Mesothelial cell of epicardium (in vitro differentiated cells): ENCODE results near the gene PPP3CA. TPM values are rescaled to one million over a fixed set of nuclear protein-coding genes. Genes with fewer than 3 reads are reported as not detected.

Source experiments
- DNase-seq, 2 experiments: peaks; one replicate each; pipeline ENCODE4 v3.0.0; 2021; ENCODE audit warnings: low spot score in 2 of 2; ENCODE audit not compliant: unreplicated experiment in 2 of 2
- H3K27ac Mint-ChIP-seq: 2 replicates; pipeline ENCODE4 v1.8.0; 2021; ENCODE audit warnings: mixed read lengths
- H3K27me3 Mint-ChIP-seq: 2 replicates; pipeline ENCODE4 v1.8.0; 2021; ENCODE audit warnings: low read depth, mixed read lengths
- H3K36me3 Mint-ChIP-seq: 2 replicates; pipeline ENCODE4 v1.8.0; 2021; ENCODE audit warnings: mixed read lengths
- H3K4me1 Mint-ChIP-seq: 2 replicates; pipeline ENCODE4 v1.8.0; 2021; ENCODE audit warnings: mixed read lengths
- H3K4me3 Mint-ChIP-seq: 2 replicates; pipeline ENCODE4 v1.8.0; 2021; ENCODE audit warnings: mild to moderate bottlenecking, moderate library complexity, mixed read lengths
- H3K9me3 Mint-ChIP-seq: 2 replicates; pipeline ENCODE4 v1.8.0; 2021; ENCODE audit warnings: mixed read lengths
- total RNA-seq: library from RNA; stranded (reverse); gene quantifications from 3 replicates; pipeline ENCODE4 v1.2.1, GENCODE V29; 2021
- TF ChIP-seq, protein P1 (sequence below): fragments of 200-600 bp; sonication (generic); IDR thresholded peaks from one replicate; pipeline ENCODE4 v1.5.0; 2021; ENCODE audit warnings: antibody characterized with exemption; ENCODE audit not compliant: unreplicated experiment

PPP3CA gene
- total RNA-seq, 1 donor from 2014 or later = 23.5 TPM

- Mint-ChIP-seq H3K4me1 (peaks cover 17% of the 10 kb centered on the region), H3K4me3 (no peak overlapping the region), H3K9me3 (no peaks in the 10 kb centered on the region), H3K27ac (no peak overlapping the region), H3K36me3 (no peaks in the 10 kb centered on the region), H3K27me3 (no peaks in the 10 kb centered on the region)
- DNase-seq = no peak
- TF ChIP-seq, protein P1, sequence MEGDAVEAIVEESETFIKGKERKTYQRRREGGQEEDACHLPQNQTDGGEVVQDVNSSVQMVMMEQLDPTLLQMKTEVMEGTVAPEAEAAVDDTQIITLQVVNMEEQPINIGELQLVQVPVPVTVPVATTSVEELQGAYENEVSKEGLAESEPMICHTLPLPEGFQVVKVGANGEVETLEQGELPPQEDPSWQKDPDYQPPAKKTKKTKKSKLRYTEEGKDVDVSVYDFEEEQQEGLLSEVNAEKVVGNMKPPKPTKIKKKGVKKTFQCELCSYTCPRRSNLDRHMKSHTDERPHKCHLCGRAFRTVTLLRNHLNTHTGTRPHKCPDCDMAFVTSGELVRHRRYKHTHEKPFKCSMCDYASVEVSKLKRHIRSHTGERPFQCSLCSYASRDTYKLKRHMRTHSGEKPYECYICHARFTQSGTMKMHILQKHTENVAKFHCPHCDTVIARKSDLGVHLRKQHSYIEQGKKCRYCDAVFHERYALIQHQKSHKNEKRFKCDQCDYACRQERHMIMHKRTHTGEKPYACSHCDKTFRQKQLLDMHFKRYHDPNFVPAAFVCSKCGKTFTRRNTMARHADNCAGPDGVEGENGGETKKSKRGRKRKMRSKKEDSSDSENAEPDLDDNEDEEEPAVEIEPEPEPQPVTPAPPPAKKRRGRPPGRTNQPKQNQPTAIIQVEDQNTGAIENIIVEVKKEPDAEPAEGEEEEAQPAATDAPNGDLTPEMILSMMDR = no peak
Observed at GRCh38 chr4:101287324-101287723, 60.0 kb downstream of the PPP3CA start.

DNA sequence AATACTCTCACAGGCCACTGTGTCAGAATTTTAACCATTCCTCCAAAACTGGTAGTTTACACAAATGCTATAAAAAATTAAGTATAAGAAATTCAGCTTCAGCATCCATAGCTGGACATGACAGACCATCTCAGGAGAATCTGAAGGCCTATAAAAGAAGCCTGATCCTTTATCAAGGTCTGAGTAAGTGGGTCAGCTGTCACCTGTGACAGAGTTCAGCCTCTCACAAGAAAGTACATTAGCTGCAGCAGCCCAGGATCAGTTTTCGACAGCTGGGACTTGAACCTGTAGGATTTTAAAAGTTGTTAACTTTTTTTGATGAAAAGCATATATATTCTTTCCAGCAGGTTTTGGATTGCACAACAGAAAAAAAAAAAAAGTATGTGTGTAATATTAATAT, 60.7 kb downstream of the PPP3CA start:
- no peaks in the 10 kb centered on the region for H3K36me3 Mint-ChIP-seq
- H3K27me3 Mint-ChIP-seq = no peaks in the 10 kb centered on the region
- H3K4me1 Mint-ChIP-seq = peaks cover 17% of the 10 kb centered on the region
- DNase-seq = no peak
- TF ChIP-seq, protein P1 = no peak
- H3K27ac Mint-ChIP-seq = no peak overlapping the region
- no peaks in the 10 kb centered on the region for H3K9me3 Mint-ChIP-seq
- H3K4me3 Mint-ChIP-seq = no peak overlapping the region

- Mint-ChIP-seq H3K4me1 (peaks cover 17% of the 10 kb centered on the region), H3K36me3 (no peaks in the 10 kb centered on the region), H3K27ac (no peak overlapping the region), H3K4me3 (no peak overlapping the region), H3K9me3 (no peaks in the 10 kb centered on the region), H3K27me3 (no peaks in the 10 kb centered on the region)
- no peak for DNase-seq
- TF ChIP-seq, protein P1 = no peak
Observed at GRCh38 chr4:101285985-101286384, 61.3 kb downstream of the PPP3CA start.

DNA sequence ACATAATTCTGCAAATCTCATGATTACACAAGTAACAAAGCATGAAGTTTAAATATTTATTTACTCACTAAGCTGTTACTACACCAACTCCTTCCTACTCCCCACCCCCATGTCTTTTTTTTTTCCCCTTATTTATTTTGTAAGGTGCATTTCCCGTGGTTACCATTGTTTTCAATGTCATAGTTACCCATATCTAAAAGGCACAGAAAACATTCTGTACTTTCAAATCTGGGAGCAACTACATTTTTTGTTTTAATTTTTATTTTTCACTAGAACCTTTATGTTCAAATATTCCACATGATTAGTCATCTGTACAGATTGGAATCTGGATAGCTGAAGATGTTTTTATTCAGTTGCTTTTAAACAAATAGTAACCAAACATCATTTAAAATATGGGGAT, 62.8 kb downstream of the PPP3CA start:
- no peak overlapping the region for H3K4me3 Mint-ChIP-seq
- TF ChIP-seq, protein P1 = no peak
- no peak overlapping the region for H3K27ac Mint-ChIP-seq
- H3K9me3 Mint-ChIP-seq = peaks cover 6% of the 10 kb centered on the region
- H3K36me3 Mint-ChIP-seq = no peaks in the 10 kb centered on the region
- no peak for DNase-seq
- no peaks in the 10 kb centered on the region for H3K27me3 Mint-ChIP-seq
- H3K4me1 Mint-ChIP-seq = peaks cover 17% of the 10 kb centered on the region

- TF ChIP-seq, protein P1 = no peak
- peaks cover 19% of the 10 kb centered on the region for H3K4me1 Mint-ChIP-seq
- no peak overlapping the region for H3K4me3 Mint-ChIP-seq
- H3K36me3 Mint-ChIP-seq = no peaks in the 10 kb centered on the region
- no peaks in the 10 kb centered on the region for H3K27me3 Mint-ChIP-seq
- peaks cover 6% of the 10 kb centered on the region for H3K9me3 Mint-ChIP-seq
- DNase-seq = no peak
- no peak overlapping the region for H3K27ac Mint-ChIP-seq
Observed at GRCh38 chr4:101283434-101283833, 63.9 kb downstream of the PPP3CA start.

DNA sequence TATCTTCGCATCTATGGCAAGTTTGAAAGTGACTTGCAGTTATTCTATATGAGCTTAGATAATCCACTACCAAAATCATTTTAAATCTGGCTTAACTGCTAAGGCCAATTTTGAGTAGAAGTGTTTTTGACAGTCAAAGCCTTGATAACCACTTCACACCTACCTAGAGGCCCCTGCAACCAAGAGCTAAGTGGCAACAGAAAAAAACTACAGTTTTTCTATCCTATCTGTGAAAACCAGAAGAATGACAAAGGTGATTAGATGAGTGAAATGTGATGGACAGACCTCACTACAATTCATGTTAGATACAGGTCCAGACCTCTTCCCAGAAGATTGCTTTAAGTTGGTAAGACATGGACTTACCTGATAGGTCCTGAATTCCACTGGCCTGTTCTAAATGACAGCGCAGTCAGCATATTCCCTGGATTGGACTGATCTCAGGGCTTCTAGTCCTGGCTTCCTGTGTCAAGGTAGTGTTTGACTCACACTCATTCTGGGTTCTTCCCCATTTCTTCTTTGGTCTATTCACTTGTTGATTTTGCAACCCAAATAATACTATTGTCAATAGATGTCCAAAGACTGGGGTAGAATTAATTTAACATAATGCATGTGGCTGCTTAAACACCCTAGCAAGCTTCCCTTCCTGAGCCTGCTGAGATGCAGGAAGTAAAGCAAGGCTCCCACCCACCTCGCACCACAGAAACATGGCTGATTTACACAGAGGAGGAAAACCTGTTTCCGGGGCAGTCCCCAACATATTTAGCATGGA, 65.1 kb downstream of the PPP3CA start:
- Mint-ChIP-seq H3K4me3 (no peak overlapping the region), H3K27ac (no peak overlapping the region), H3K4me1 (peaks cover 15% of the 10 kb centered on the region), H3K36me3 (no peaks in the 10 kb centered on the region), H3K27me3 (no peaks in the 10 kb centered on the region), H3K9me3 (peaks cover 6% of the 10 kb centered on the region)
- TF ChIP-seq, protein P1 = no peak
- no peak for DNase-seq
